HG03045 (cell line): ENCODE measurements around the gene SRGAP3.

ENCODE experiments used
- ATAC-seq: cut with Tn5 transposase; IDR thresholded peaks from one replicate; pipeline ENCODE4 v1.9.1; 2021; ENCODE audit warnings: mild to moderate bottlenecking, moderate library complexity; ENCODE audit not compliant: unreplicated experiment

Gene SRGAP3

GRCh38 chr3:9028134-9028533 lies 221.3 kb downstream of the SRGAP3 start:
- ATAC-seq: no peak

- ATAC-seq: no peak
Measured at GRCh38 chr3:9026320-9027045, 223.0 kb downstream of the SRGAP3 start.

GRCh38 chr3:9024341-9024740 lies 225.1 kb downstream of the SRGAP3 start:
- no peak for ATAC-seq

- no peak for ATAC-seq
Measured at GRCh38 chr3:9023226-9023590, 226.2 kb downstream of the SRGAP3 start.

- no peak for ATAC-seq
Measured at GRCh38 chr3:9022305-9023225, 226.9 kb downstream of the SRGAP3 start.

- no peak for ATAC-seq
Measured at GRCh38 chr3:9021271-9022009, 228.0 kb downstream of the SRGAP3 start.

- no peak for ATAC-seq
Measured at GRCh38 chr3:9020426-9020825, 229.0 kb downstream of the SRGAP3 start.

- no peak for ATAC-seq
Measured at GRCh38 chr3:9019259-9019961, 230.0 kb downstream of the SRGAP3 start.

GRCh38 chr3:9015250-9015649 lies 234.2 kb downstream of the SRGAP3 start:
- no peak for ATAC-seq

- no peak for ATAC-seq
Measured at GRCh38 chr3:9013782-9014563, 235.5 kb downstream of the SRGAP3 start.

- no peak for ATAC-seq
Measured at GRCh38 chr3:9012521-9012920, 236.9 kb downstream of the SRGAP3 start.

- no peak for ATAC-seq
Measured at GRCh38 chr3:9009976-9010545, 239.4 kb downstream of the SRGAP3 start.

GRCh38 chr3:9008550-9009255 lies 240.7 kb downstream of the SRGAP3 start:
- ATAC-seq: no peak

GRCh38 chr3:9007928-9008327 lies 241.5 kb downstream of the SRGAP3 start:
- no peak for ATAC-seq

- ATAC-seq: no peak
Measured at GRCh38 chr3:9007213-9007612, 242.2 kb downstream of the SRGAP3 start.

- no peak for ATAC-seq
Measured at GRCh38 chr3:9000041-9000440, 249.4 kb downstream of the SRGAP3 start.

- ATAC-seq: no peak
Measured at GRCh38 chr3:8997151-8997550, 252.3 kb downstream of the SRGAP3 start.

GRCh38 chr3:8996681-8997121 lies 252.7 kb downstream of the SRGAP3 start:
- ATAC-seq: no peak

- ATAC-seq: no peak
Measured at GRCh38 chr3:8996216-8996615, 253.2 kb downstream of the SRGAP3 start.
